ENCODE results near the gene SOD1. TPM values are rescaled to one million over a fixed set of nuclear protein-coding genes. Genes with fewer than 3 reads are reported as not detected.

The SOD1 gene
- polyA plus RNA-seq, 10 donors = 112 to 161 (median 122) TPM

GRCh38 chr21:31677047-31677446 lies 17.6 kb downstream of the SOD1 start:
- DNase-seq = no peak

GRCh38 chr21:31678478-31678877 lies 19.0 kb downstream of the SOD1 start:
- DNase-seq = no peak

DNA sequence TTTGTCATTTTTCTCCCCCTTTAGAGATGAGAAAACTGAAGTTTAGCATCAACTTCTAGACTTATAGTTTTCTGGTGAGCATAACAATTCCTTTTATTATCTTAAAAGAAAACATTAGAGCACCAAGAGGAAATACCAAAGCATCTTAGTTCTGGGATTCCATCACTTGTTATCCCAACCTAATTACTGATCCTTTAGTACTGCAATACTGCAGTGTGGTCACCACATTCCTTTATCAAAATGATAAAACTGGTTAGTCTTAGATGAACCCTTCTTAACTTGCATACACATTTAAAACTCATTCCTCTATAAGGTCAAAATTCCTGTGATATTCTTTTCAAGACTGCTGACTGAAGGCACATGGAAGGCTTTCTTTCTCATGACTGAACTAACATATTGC lies 23.1 kb downstream of the SOD1 start:
- DNase-seq = no peak

- DNase-seq = no peak
Observed at GRCh38 chr21:31683029-31683428, 23.5 kb downstream of the SOD1 start.

- DNase-seq = no peak
Observed at GRCh38 chr21:31684918-31685317, 25.4 kb downstream of the SOD1 start.

DNA sequence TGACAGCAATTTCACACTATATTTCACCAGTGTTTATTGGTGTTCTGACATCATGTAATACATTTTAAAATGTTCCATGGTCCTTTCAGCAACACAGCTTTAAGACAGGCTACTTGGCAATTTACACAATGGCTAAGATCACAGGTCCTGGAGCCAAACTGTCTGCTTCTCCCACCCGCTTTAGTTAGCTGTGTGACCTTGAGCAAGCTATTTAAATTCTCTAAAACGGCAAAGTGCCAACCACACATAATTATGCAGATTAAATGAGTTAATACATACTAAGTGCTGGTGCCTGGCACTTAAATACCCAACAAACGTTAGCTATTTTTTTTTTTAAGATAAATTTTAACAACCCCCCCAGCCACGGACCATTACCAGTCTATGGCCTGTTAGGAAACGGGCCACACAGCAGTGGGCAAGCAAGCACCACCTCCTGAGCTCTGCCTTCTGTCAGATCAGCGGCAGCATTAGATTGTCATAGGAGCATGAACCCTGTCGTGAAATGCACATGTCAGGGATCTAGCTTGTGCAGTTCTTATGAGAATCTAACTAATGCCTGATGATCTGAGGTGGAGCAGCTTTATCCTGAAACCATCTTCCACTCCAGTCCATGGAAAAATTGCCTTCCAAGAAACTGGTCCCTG lies 26.9 kb downstream of the SOD1 start:
- DNase-seq = no peak

GRCh38 chr21:31687108-31687507 lies 27.6 kb downstream of the SOD1 start:
- DNase-seq = no peak

- DNase-seq = no peak
Observed at GRCh38 chr21:31688603-31689368, 29.3 kb downstream of the SOD1 start.

GRCh38 chr21:31693222-31693621 lies 33.7 kb downstream of the SOD1 start:
- DNase-seq = no peak

DNA sequence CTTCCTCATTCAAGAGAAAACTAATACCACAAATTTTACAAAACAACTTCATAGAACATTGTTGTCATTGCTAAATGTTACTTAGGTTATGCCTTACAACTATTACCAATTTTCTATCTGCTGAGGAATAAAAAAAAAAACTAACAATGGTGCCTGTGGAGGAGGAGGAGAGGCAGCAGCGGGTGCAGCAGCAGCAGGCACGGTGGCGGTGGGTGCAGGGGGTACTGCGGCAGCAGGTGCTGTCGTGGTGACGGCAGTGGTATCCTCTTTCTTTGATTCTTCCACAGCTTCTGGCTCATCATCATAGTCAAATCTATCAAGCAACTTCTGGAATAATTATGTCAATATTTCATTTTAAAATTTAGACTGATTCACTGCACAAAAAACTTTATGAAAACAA lies 36.9 kb downstream of the SOD1 start:
- no peak for DNase-seq

GRCh38 chr21:31698461-31698860 lies 39.0 kb downstream of the SOD1 start:
- DNase-seq = no peak

DNA sequence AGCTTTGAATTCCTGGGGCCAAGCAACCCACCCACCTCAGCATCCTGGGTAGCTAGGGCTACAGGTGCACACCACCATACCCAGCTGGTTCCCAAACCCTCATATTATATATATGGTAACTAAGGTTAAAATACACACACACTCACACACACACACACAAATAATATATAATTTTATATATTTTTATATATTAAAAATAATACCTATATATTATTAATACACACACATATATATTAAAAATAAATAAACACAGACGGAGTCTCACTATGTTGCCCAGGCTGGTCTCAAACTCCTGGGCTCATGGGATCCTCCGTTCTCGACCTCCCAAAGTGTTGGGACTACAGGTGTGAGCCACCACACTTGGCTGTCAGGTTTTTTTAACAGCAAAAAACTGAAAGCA lies 40.5 kb downstream of the SOD1 start:
- no peak for DNase-seq

GRCh38 chr21:31706562-31706961 lies 47.1 kb downstream of the SOD1 start:
- DNase-seq = no peak

GRCh38 chr21:31707499-31707898 lies 48.0 kb downstream of the SOD1 start:
- DNase-seq = no peak

- no peak for DNase-seq
Observed at GRCh38 chr21:31708541-31708940, 49.0 kb downstream of the SOD1 start.

GRCh38 chr21:31710586-31710985 lies 51.1 kb downstream of the SOD1 start:
- peak in 1 of 3 donors; percentile 42 for DNase-seq

- no peak for DNase-seq
Observed at GRCh38 chr21:31711326-31711725, 51.8 kb downstream of the SOD1 start.

DNA sequence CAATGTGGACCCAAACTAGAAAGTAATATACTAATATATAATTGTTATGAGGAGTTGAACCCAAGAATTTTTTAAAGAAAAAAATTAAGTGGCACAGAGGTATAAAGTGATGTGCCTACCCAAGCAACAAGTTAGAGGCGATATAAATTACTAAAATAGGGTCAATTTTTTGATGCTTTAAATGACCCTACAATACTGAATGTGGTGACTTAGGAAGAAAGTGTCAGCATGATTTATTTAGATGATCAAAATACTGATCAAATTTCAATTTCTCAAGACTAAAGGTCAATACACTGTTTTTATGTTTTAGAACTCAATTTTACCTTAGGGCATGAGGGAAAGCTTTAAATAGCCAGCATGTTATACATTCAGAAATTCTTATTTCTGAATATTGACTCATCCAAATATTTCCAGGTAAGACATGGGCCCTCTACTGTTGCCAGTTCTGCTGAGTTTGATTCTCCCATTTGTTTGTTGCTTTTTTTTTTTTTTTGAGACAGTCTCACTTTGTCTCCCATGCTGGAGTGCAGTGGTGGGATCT lies 52.3 kb downstream of the SOD1 start:
- no peak for DNase-seq

- DNase-seq = no peak
Observed at GRCh38 chr21:31713115-31713514, 53.6 kb downstream of the SOD1 start.

DNA sequence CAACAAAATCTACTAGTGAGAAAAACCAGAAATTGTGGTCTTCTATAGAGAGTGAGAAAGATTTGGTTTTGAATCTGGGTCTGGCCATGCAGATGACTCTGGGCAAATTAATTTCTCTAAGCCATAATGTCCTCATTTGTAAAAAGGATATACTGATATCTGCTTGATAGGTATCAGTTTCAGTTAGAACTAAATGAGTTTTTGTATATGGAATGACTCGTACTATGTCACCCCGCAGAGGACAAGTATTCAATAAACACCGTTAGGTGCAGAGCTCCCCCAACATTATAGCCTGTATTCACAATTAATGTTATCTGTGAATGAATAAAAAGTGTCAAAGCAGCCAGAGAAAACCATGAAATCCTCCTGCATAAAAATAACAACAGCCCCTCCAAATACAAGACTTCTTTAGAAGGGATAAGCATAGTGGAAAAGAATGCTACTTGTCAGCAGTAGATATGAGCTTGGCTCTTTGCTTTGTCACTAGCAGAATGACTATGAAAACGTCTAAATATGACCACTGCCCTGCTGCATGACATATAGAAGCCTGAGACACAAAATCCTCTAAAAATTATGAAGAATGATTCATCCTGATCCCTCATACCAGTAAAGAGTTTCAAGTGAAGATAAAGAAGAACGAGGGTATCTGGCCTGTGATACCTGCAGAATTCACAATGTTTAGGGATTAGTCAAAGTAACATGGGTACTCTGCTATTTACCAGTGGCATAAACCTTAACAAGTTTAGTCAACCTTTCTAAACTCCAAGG lies 54.7 kb downstream of the SOD1 start:
- DNase-seq = no peak

DNA sequence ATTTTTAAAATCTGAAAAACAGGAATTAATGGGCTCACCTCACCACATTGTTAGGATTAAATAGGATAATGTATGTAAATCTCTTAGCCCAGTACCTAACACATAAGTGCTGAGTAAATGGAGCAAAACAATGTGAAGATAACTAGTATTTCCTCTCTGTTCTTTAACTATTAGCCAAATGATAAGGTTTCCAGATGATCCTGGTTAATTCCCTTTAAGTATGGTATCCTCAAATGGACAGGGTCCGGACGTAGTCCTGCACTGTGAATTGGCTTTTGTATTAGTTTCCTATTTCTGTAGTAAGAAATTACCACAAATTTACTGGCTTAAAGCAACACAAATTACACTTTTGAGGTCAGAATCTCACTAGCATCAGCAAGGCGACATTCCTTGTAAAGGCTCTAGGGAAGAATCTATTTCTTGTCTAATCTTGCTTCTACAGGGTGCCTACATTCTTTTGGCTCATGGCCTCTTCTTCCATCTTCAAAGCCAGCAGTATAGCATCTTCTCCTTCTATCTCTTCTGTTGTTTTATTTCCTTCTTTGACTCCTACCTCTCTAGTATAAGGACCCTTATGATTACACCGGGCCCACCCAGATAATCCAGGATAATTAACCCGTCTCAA lies 55.4 kb downstream of the SOD1 start:
- DNase-seq = no peak

DNA sequence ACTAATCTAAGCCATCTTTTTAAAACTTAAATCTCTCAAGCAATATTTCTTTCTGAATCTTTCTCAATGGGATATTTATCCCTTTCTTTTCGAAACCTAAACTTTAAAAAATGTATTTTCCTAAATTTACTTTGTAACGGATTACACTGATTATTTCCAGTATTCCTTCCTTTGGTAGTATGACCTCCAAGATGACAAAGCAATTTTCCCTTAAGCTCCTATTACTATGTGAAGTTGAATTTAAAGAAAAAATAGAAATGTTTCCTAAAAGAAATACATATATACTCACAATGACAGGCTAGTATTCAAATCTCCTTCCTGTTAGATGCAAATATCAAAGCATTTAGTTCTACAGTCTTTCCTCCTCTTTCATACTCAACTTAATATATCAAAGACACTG lies 56.6 kb downstream of the SOD1 start:
- no peak for DNase-seq

Data from muscle of back (tissue), 11 donors.